GM10266 (cell line): Measurements from ENCODE around the gene PRCC.

Source experiments
- DNase-seq: peaks from one replicate; pipeline ENCODE4 v3.0.0; 2012; ENCODE audit errors: extremely low spot score
- TF ChIP-seq, protein P1 (sequence below): IDR thresholded peaks from 2 replicates; pipeline ENCODE4 v1.5.1; 2012; ENCODE audit warnings: mild to moderate bottlenecking, low read depth; ENCODE audit not compliant: control insufficient read depth, insufficient read depth; ENCODE audit errors: missing control alignments

PRCC gene

DNA sequence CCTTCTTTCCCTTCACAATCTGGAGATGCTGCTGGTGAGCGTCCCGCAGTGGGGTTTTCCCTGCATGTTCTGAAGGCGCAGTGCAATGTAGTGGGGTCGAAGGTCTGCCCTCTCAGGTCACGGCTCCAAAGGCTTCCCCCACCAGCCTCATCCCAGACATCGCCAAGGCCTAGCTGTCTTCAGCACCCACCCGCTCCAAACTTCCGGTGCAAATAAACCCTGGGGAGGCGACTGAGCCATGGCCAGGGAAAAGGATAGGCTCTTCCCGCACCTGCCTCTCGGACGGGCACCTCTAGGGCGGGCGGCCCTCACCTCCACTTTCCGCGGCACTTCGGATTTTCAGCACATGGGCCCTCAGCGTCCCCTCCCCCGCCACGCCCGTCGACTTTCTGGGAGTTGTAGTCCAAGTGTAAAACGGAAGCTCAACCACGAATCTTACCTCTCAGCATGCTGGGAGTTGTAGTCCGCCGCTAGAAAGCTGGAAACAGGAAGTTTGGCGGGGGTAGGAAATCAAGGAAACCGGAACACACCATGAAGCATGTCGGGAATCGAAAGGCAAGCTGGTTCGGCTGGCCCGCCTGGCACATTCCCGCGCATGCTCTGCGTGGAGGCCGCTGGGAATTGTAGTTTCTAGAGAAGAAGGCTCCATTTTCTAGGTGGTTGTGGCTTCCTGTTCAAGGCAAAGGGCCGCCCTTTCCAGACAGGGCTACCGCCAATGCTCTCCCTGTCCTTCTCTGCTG is 26.4 kb upstream of the PRCC start, which contains the start of gene MRPL24:
TSS of gene MRPL24 (minus strand) at position 348 of the 740 bp plus-strand sequence. CDS start 2,384 bp downstream, outside the sequence.
- DNase-seq, result peak; percentile 92
- TF ChIP-seq, protein P1, sequence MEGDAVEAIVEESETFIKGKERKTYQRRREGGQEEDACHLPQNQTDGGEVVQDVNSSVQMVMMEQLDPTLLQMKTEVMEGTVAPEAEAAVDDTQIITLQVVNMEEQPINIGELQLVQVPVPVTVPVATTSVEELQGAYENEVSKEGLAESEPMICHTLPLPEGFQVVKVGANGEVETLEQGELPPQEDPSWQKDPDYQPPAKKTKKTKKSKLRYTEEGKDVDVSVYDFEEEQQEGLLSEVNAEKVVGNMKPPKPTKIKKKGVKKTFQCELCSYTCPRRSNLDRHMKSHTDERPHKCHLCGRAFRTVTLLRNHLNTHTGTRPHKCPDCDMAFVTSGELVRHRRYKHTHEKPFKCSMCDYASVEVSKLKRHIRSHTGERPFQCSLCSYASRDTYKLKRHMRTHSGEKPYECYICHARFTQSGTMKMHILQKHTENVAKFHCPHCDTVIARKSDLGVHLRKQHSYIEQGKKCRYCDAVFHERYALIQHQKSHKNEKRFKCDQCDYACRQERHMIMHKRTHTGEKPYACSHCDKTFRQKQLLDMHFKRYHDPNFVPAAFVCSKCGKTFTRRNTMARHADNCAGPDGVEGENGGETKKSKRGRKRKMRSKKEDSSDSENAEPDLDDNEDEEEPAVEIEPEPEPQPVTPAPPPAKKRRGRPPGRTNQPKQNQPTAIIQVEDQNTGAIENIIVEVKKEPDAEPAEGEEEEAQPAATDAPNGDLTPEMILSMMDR, result no peak

DNA sequence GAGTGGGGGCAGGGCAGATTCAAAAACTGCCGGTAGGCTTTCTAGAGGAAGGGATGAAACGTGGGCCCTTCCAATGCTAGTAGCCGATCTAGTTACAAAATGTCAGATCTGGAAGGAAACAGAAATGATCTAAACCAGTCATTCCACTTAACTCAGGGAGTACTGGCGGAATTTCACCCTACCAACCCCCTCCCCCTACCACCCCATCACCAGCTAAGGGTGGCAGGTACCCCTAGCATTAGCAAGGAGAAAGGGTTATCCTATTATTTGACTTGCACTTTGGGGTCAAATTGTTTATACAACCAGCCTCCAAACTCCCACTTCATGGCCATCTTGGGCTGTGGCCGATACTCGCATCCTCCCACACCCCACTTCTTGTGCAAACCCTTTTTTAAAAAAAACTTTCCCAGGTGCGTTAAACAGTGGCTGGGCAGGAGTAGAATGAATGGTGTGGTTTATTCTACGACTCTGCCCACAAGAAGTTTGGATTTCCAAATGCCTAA is 25.8 kb upstream of the PRCC start:
- DNase-seq, result no peak
- TF ChIP-seq, protein P1, result no peak

DNA sequence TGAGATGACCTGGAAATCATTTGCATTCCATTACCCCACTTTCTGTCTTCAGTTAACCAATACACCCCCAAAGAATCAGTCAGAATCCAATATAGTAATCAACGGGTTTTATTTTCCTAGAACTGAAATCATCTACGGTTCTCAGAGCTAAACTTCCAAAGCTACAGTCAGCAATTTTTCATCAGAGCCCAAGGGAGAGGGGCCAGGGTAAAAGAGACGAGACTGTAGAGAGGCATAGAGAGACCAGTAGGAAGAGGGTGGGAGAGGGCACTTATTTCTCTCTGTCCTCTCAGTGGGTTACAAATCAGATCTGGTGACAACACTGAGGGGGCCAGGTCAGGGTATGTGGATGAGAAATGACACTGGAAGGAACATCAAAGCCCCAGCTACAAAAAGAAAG is 25.3 kb upstream of the PRCC start:
- no peak for DNase-seq
- TF ChIP-seq, protein P1, result no peak

DNA sequence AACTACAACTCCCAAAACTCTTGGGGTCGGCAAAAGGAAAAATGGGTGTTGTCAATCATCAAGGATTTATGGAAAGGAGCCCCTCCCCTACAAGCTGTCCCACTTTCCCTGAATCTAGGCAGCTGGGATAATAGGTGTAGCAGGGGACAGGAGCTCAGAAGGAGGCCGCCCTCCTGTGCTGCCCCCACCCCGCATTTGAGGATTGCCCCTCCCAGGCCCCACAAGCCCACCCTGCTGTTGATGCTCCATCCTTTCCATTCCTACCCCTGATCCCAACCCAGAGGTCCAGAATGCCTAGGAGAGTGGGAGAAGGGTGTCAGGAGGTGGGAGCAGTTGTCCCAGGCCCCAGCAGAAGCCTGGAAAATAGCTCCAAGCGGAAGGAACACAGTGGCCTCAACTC is 24.5 kb upstream of the PRCC start:
- DNase-seq, result no peak
- TF ChIP-seq, protein P1, result no peak

DNA sequence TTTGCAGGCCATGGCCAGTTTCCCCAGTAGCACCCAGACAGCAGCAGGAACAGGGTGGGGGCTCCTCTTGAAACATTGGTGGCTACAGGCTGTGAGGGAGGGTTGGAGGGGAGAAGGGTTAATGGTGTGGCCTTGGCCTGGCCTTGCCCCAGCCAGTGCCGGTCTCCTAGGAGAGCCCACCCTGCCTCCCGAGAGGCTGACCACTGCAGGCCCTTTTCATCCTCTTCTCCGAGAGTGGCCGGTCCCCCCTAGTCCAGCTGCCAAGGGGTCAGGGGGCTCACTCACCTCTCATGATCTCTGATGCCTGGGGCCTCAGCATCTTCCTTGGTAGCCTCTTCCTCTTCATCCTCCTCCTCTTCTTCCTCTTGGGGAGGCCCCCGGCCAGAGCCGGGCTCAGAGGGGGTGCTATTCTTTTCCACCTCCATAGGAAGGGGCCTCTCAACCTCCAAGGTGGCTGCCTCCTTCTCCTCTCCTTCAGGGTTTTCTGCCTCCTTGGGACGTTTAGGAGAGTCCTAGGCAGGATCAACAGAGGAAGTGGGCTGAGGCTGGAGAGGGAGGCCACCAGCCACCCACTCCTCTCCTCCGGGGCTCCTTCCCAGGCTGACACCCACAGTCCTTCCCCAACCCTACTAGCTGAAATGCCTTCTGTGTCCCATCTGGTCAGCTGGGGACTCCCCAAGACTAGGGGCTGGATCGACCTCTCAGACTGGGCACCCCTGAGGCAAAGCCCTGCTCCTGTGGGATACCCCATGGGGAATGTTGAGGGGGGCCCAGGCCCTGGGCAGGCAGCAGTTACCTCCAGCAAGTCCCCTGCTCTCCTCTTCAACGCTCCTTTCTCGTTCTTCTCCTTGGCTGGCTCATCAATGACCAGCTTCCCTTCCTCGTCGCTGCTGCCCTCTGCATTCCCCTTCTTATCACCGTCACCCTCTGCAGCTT is 23.7 kb upstream of the PRCC start:
- no peak for DNase-seq
- TF ChIP-seq, protein P1, result no peak

DNA sequence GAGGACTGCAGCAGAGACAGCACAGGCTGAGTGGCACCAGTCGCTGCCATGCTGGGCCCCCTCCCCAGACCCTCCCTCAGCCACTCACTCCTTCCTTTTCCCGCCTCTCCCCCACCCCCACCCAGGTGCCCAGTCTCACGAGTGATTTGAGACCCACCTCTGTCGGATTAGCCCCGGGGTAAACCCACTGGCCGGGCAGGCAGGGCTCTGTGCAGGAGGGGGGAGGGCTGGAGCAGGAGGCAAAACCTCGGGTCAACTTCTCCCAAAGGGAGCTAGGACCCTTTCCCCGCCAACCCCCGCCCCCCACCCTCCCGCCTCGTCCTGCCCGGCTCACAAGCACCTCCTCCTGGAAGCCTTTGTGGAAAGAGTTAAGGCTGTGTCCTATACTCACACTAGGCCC is 23.0 kb upstream of the PRCC start:
- no peak for DNase-seq
- TF ChIP-seq, protein P1, result no peak
